Liver (tissue), 9 donors: Measurements from ENCODE around the gene DDR1. TPM values are rescaled to one million over a fixed set of nuclear protein-coding genes. Genes with fewer than 3 reads are reported as not detected.

ENCODE experiments used
- DNase-seq: peaks from one replicate; pipeline ENCODE4 v3.0.0-alpha.2; 2017; ENCODE audit warnings: low spot score
- H3K27ac ChIP-seq, 2 donors: one replicate each; pipeline ENCODE4 v1.7.0; 2013; ENCODE audit warnings: inconsistent platforms in 2 of 2, low read length in 2 of 2, control low read depth in 1 of 2, low read depth in 1 of 2, mild to moderate bottlenecking in 1 of 2
- H3K27me3 ChIP-seq, 4 donors: one replicate each; pipeline versions ENCODE4 v1.6.1 to v1.7.0; 2013; ENCODE audit warnings: low read length in 3 of 4, inconsistent platforms in 1 of 4, mild to moderate bottlenecking in 1 of 4, moderate library complexity in 1 of 4; ENCODE audit not compliant: control insufficient read depth in 4 of 4, insufficient read depth in 4 of 4
- H3K36me3 ChIP-seq, 4 donors: one replicate each; pipeline versions ENCODE4 v1.6.1 to v1.7.0; 2013; ENCODE audit warnings: low read length in 3 of 4, mild to moderate bottlenecking in 3 of 4, low read depth in 1 of 4, moderate library complexity in 1 of 4; ENCODE audit not compliant: control insufficient read depth in 4 of 4, insufficient read depth in 3 of 4
- H3K4me1 ChIP-seq, 4 donors: one replicate each; pipeline versions ENCODE4 v1.6.1 to v1.7.0; 2013; ENCODE audit warnings: low read length in 3 of 4, mild to moderate bottlenecking in 3 of 4, moderate library complexity in 1 of 4; ENCODE audit not compliant: control insufficient read depth in 4 of 4, insufficient read depth in 4 of 4
- H3K4me3 ChIP-seq, 3 donors: one replicate each; pipeline versions ENCODE4 v1.6.1 to v1.7.0; 2013; ENCODE audit warnings: low read length in 3 of 3, control low read depth in 1 of 3, low read depth in 1 of 3, mild to moderate bottlenecking in 1 of 3
- H3K9ac ChIP-seq, 2 donors: one replicate each; pipeline ENCODE4 v1.7.0; 2013; ENCODE audit warnings: low read length in 2 of 2, mild to moderate bottlenecking in 2 of 2, moderate library complexity in 2 of 2, control low read depth in 1 of 2, low read depth in 1 of 2
- H3K9me3 ChIP-seq, 4 donors: one replicate each; pipeline versions ENCODE4 v1.6.1 to v1.7.0; 2013; ENCODE audit warnings: low read length in 3 of 4; ENCODE audit not compliant: control insufficient read depth in 4 of 4
- EGR1 ChIP-seq, 2 donors: IDR thresholded peaks; 2 replicates each; pipeline ENCODE4 v1.6.1; 2016 to 2018; ENCODE audit warnings: antibody characterized with exemption in 2 of 2, low read depth in 2 of 2
- FOXA1 ChIP-seq: IDR thresholded peaks from 2 replicates; pipeline ENCODE4 v1.6.1; 2016; ENCODE audit warnings: antibody characterized with exemption
- FOXA2 ChIP-seq: IDR thresholded peaks from 2 replicates; pipeline ENCODE4 v1.6.1; 2016; ENCODE audit warnings: antibody characterized with exemption
- GABPA ChIP-seq, 2 donors: IDR thresholded peaks in 1 of 2; conservative IDR thresholded peaks in 1 of 2; 2 replicates each; pipeline ENCODE4 v1.6.1; 2016; ENCODE audit warnings: antibody characterized with exemption in 2 of 2, mild to moderate bottlenecking in 1 of 2, moderate library complexity in 1 of 2
- HNF4A ChIP-seq, 2 donors: conservative IDR thresholded peaks; 2 replicates each; pipeline ENCODE4 v1.6.1; 2016; ENCODE audit warnings: antibody characterized with exemption in 2 of 2, mild to moderate bottlenecking in 2 of 2
- HNF4G ChIP-seq: IDR thresholded peaks from 2 replicates; pipeline ENCODE4 v1.6.1; 2016; ENCODE audit warnings: antibody characterized with exemption
- JUND ChIP-seq, 2 donors: IDR thresholded peaks; 2 replicates each; pipeline ENCODE4 v1.6.1; 2016; ENCODE audit warnings: antibody characterized with exemption in 2 of 2
- NR2F2 ChIP-seq: IDR thresholded peaks from 2 replicates; pipeline ENCODE4 v1.6.1; 2016; ENCODE audit warnings: antibody characterized with exemption
- RAD21 ChIP-seq, 2 donors: IDR thresholded peaks; 2 replicates each; pipeline ENCODE4 v1.6.1; 2016; ENCODE audit warnings: antibody characterized with exemption in 2 of 2, mild to moderate bottlenecking in 2 of 2
- RXRA ChIP-seq, 2 donors: IDR thresholded peaks; 2 replicates each; pipeline ENCODE4 v1.6.1; 2017 to 2018; ENCODE audit warnings: antibody characterized with exemption in 2 of 2, mild to moderate bottlenecking in 1 of 2
- SP1 ChIP-seq: IDR thresholded peaks from 2 replicates; pipeline ENCODE4 v1.6.1; 2018; ENCODE audit warnings: antibody characterized with exemption, mild to moderate bottlenecking
- TAF1 ChIP-seq: conservative IDR thresholded peaks from 2 replicates; pipeline ENCODE4 v1.6.1; 2016; ENCODE audit warnings: antibody characterized with exemption, mild to moderate bottlenecking
- YY1 ChIP-seq: IDR thresholded peaks from 2 replicates; pipeline ENCODE4 v1.6.1; 2016; ENCODE audit warnings: antibody characterized with exemption, mild to moderate bottlenecking
- WGBS: extraction: QIAGEN DNeasy Blood & Tissue Kit; methylation state at CpG from one replicate; pipeline ENCODE4 v1.1.7; 2013; 5-methylcytosine and 5-hydroxymethylcytosine counted together
- polyA plus RNA-seq, 2 donors: library from polyadenylated mRNA; stranded (reverse) in 1 of 2; unstranded in 1 of 2; fragments of 200-250 nt in 1 of 2; fragments of >200 nt in 1 of 2; fragmentation: Nextera tagmentation in 1 of 2; extraction: Ambion mirVana in 1 of 2; gene quantifications; one replicate each; pipeline versions ENCODE4 v1.2.1 to v1.2.3, GENCODE V29; 2013 to 2015
- total RNA-seq, 2 donors: library from RNA; depleted of rRNA; stranded (reverse); fragments of >200 nt; gene quantifications; one replicate each; pipeline ENCODE4 v1.2.3, GENCODE V29; 2014
- TF ChIP-seq, protein P1 (sequence below): IDR thresholded peaks from 2 replicates; pipeline ENCODE4 v1.6.1; 2016; ENCODE audit warnings: antibody characterized with exemption
- TF ChIP-seq, protein P2 (sequence below): fragments of 150-350 bp; IDR thresholded peaks from 2 replicates; pipeline ENCODE4 v1.5.1; 2017; ENCODE audit warnings: improper control_type of control experiment, low read depth, low read length; ENCODE audit not compliant: missing input control
- TF ChIP-seq, protein P3 (sequence below): IDR thresholded peaks from 2 replicates; pipeline ENCODE4 v1.6.1; 2016; ENCODE audit warnings: antibody characterized with exemption
- TF ChIP-seq, protein P4 (sequence below): IDR thresholded peaks from 2 replicates; pipeline ENCODE4 v1.6.1; 2016; ENCODE audit warnings: antibody characterized with exemption, mild to moderate bottlenecking
- TF ChIP-seq, protein P5 (sequence below): IDR thresholded peaks from 2 replicates; pipeline ENCODE4 v1.6.1; 2016; ENCODE audit warnings: antibody characterized with exemption
- donor health status: healthy.
- donor health status: healthy.
- donor health status: healthy.
- donor health status: healthy.
- donor health status: healthy.

The DDR1 gene
- total and polyA plus RNA-seq, 4 donors = 1.2 to 5.3 (median 4.4) TPM

DNA sequence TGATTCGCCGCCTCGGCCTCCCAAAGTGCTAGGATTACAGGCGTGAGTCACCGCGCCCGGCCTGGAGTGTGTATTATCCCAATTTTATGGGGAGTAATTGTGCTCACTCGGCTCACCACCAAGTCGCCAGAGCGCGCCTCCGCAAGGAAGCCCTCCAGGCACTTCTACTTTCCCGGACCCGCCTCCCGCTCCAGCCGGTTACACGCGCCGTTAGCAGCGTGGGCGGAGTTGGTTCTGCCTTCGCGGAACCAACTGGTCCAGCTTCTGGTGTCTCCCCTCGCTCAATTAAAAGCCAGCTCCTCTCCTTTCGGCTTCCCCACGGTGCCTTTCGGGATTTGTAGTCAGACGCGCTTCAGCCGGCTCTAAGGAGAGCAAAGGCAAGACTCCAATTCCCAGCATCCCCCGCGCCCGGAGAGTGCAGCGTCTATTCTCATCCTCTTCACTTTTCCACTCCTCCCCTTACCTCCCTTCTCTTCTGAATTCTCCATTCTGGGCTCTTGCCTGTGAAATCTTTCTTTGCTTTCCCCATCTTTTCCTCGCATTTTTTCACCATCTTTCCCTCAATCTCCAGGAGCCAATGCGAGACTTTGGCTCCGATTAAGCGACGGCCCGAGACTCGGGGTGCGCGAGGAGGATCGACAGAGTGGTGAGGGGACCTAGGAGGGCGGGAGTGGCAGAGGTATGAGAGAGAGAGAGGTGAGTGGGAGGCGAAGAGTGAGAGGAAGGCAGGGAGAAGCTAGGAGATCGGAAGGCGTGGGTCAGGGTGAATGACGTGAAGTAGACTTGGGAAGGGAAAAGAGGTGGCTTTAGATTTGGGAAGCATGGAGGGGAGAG, 23.7 kb downstream of the DDR1 start, which contains the start of gene GTF2H4:
TSS of gene GTF2H4 (plus strand) at position 450 of the 834 bp plus-strand sequence.
- H3K9ac ChIP-seq = peak within 1 kb of the TSS; percentile 85 to 86
- peak; percentile 94 for DNase-seq
- TF ChIP-seq YY1 = peak; percentile 85
- TF ChIP-seq RXRA (IDR thresholded peaks at IDR 0.05) = peak; percentile 36 to 55
- TF ChIP-seq FOXA2 = peak; percentile 33
- TF ChIP-seq HNF4A (conservative IDR thresholded peaks at IDR 0.05) = peak; percentile 39 to 56
- no peak for TF ChIP-seq NR2F2
- peak in 1 of 2 donors; percentile 48 for TF ChIP-seq JUND (IDR thresholded peaks at IDR 0.05)
- TF ChIP-seq GABPA (IDR thresholded peaks at IDR 0.05 in 1 of 2, conservative IDR thresholded peaks at IDR 0.05 in 1 of 2) = peak in 1 of 2 donors; percentile 83
- TF ChIP-seq, protein P1, sequence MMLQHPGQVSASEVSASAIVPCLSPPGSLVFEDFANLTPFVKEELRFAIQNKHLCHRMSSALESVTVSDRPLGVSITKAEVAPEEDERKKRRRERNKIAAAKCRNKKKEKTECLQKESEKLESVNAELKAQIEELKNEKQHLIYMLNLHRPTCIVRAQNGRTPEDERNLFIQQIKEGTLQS = peak; percentile 29
- peak; percentile 85 for TF ChIP-seq SP1
- TF ChIP-seq, protein P2, sequence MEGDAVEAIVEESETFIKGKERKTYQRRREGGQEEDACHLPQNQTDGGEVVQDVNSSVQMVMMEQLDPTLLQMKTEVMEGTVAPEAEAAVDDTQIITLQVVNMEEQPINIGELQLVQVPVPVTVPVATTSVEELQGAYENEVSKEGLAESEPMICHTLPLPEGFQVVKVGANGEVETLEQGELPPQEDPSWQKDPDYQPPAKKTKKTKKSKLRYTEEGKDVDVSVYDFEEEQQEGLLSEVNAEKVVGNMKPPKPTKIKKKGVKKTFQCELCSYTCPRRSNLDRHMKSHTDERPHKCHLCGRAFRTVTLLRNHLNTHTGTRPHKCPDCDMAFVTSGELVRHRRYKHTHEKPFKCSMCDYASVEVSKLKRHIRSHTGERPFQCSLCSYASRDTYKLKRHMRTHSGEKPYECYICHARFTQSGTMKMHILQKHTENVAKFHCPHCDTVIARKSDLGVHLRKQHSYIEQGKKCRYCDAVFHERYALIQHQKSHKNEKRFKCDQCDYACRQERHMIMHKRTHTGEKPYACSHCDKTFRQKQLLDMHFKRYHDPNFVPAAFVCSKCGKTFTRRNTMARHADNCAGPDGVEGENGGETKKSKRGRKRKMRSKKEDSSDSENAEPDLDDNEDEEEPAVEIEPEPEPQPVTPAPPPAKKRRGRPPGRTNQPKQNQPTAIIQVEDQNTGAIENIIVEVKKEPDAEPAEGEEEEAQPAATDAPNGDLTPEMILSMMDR = no peak
- TF ChIP-seq, protein P3, sequence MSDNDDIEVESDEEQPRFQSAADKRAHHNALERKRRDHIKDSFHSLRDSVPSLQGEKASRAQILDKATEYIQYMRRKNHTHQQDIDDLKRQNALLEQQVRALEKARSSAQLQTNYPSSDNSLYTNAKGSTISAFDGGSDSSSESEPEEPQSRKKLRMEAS = peak; percentile 73
- TF ChIP-seq, protein P4, sequence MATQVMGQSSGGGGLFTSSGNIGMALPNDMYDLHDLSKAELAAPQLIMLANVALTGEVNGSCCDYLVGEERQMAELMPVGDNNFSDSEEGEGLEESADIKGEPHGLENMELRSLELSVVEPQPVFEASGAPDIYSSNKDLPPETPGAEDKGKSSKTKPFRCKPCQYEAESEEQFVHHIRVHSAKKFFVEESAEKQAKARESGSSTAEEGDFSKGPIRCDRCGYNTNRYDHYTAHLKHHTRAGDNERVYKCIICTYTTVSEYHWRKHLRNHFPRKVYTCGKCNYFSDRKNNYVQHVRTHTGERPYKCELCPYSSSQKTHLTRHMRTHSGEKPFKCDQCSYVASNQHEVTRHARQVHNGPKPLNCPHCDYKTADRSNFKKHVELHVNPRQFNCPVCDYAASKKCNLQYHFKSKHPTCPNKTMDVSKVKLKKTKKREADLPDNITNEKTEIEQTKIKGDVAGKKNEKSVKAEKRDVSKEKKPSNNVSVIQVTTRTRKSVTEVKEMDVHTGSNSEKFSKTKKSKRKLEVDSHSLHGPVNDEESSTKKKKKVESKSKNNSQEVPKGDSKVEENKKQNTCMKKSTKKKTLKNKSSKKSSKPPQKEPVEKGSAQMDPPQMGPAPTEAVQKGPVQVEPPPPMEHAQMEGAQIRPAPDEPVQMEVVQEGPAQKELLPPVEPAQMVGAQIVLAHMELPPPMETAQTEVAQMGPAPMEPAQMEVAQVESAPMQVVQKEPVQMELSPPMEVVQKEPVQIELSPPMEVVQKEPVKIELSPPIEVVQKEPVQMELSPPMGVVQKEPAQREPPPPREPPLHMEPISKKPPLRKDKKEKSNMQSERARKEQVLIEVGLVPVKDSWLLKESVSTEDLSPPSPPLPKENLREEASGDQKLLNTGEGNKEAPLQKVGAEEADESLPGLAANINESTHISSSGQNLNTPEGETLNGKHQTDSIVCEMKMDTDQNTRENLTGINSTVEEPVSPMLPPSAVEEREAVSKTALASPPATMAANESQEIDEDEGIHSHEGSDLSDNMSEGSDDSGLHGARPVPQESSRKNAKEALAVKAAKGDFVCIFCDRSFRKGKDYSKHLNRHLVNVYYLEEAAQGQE = peak; percentile 85
- TF ChIP-seq RAD21 (IDR thresholded peaks at IDR 0.05) = peak; percentile 48 to 59
- TF ChIP-seq, protein P5, sequence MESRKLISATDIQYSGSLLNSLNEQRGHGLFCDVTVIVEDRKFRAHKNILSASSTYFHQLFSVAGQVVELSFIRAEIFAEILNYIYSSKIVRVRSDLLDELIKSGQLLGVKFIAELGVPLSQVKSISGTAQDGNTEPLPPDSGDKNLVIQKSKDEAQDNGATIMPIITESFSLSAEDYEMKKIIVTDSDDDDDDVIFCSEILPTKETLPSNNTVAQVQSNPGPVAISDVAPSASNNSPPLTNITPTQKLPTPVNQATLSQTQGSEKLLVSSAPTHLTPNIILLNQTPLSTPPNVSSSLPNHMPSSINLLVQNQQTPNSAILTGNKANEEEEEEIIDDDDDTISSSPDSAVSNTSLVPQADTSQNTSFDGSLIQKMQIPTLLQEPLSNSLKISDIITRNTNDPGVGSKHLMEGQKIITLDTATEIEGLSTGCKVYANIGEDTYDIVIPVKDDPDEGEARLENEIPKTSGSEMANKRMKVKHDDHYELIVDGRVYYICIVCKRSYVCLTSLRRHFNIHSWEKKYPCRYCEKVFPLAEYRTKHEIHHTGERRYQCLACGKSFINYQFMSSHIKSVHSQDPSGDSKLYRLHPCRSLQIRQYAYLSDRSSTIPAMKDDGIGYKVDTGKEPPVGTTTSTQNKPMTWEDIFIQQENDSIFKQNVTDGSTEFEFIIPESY = peak; percentile 45
- peak; percentile 99 for TF ChIP-seq EGR1 (IDR thresholded peaks at IDR 0.05; ENCODE audit: low read depth in 2 of 2)
- TF ChIP-seq TAF1 = peak; percentile 90
- no peak for TF ChIP-seq FOXA1
- no peak for TF ChIP-seq HNF4G
- H3K4me1 ChIP-seq = peaks cover 2 to 34% (median 19%) of the 10 kb centered on the region in 4 donors
- H3K9me3 ChIP-seq = no peaks in the 10 kb centered on the region
- peak within 1 kb of the TSS; percentile 69 to 79 for H3K27ac ChIP-seq
- peaks cover 3 to 10% (median 7%) of the 10 kb centered on the region in 4 donors for H3K36me3 ChIP-seq
- no peaks in the 10 kb centered on the region for H3K27me3 ChIP-seq
- peak within 1 kb of the TSS; percentile 76 to 98 (median 96) for H3K4me3 ChIP-seq
- WGBS = under 1% methylated on average over 49 of the region's 49 CpGs
